Type B pancreatic cell (in vitro differentiated cells): ENCODE results near the gene DAPK2. TPM values are rescaled to one million over a fixed set of nuclear protein-coding genes. Genes with fewer than 3 reads are reported as not detected.

Experiments used
- DNase-seq: peaks from one replicate; pipeline ENCODE4 v3.0.0; 2021; ENCODE audit warnings: mixed read lengths; ENCODE audit not compliant: unreplicated experiment; ENCODE audit errors: extremely low spot score
- H3K27ac Mint-ChIP-seq: 2 replicates; pipeline ENCODE4 v1.8.0; 2021; ENCODE audit warnings: mild to moderate bottlenecking, mixed read lengths
- H3K27me3 Mint-ChIP-seq: 2 replicates; pipeline ENCODE4 v1.8.0; 2021; ENCODE audit warnings: mixed read lengths
- H3K36me3 Mint-ChIP-seq: 2 replicates; pipeline ENCODE4 v1.8.0; 2021; ENCODE audit warnings: mixed read lengths
- H3K4me1 Mint-ChIP-seq: one replicate; pipeline ENCODE4 v1.8.0; 2021; ENCODE audit warnings: mixed read lengths; ENCODE audit not compliant: unreplicated experiment
- H3K4me3 Mint-ChIP-seq: 2 replicates; pipeline ENCODE4 v1.8.0; 2021; ENCODE audit warnings: mild to moderate bottlenecking, mixed read lengths
- H3K9me3 Mint-ChIP-seq: 2 replicates; pipeline ENCODE4 v1.8.0; 2021; ENCODE audit warnings: mixed read lengths
- total RNA-seq: library from RNA; stranded (reverse); gene quantifications from 2 replicates; pipeline ENCODE4 v1.2.1, GENCODE V29; 2021; ENCODE audit warnings: low replicate concordance
- TF ChIP-seq, protein P1 (sequence below): fragments of 200-600 bp; sonication (generic); conservative IDR thresholded peaks from 2 replicates; pipeline ENCODE4 v1.5.0; 2021; ENCODE audit warnings: antibody characterized with exemption, mild to moderate bottlenecking

Gene DAPK2
- total RNA-seq, 1 donor from 2014 or later, result 5.0 TPM

DNA sequence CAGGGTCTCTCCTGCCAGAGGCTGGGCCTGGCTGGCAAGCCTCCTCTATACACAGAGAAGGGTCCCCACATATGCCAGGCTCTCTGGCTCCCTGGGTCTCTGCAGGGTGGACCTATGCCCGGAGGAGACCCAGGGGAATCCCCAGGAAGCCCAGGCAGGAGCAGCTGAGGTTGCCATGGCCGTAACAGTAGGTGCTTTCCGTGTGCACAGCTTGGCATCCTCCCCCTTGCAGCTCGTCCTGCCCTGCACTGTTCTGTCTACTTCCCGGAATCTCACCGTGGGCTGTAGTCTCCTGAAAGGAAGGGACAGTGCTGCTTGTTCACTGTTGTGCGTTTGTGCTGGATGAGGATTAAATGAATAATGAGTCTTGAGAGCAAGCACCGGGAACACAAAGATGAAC, 47.8 kb downstream of the DAPK2 start:
- H3K4me3 Mint-ChIP-seq, result no peak overlapping the region
- TF ChIP-seq, protein P1, sequence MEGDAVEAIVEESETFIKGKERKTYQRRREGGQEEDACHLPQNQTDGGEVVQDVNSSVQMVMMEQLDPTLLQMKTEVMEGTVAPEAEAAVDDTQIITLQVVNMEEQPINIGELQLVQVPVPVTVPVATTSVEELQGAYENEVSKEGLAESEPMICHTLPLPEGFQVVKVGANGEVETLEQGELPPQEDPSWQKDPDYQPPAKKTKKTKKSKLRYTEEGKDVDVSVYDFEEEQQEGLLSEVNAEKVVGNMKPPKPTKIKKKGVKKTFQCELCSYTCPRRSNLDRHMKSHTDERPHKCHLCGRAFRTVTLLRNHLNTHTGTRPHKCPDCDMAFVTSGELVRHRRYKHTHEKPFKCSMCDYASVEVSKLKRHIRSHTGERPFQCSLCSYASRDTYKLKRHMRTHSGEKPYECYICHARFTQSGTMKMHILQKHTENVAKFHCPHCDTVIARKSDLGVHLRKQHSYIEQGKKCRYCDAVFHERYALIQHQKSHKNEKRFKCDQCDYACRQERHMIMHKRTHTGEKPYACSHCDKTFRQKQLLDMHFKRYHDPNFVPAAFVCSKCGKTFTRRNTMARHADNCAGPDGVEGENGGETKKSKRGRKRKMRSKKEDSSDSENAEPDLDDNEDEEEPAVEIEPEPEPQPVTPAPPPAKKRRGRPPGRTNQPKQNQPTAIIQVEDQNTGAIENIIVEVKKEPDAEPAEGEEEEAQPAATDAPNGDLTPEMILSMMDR, result no peak
- no peak overlapping the region for H3K27ac Mint-ChIP-seq
- peaks cover 10% of the 10 kb centered on the region for H3K27me3 Mint-ChIP-seq
- peaks cover 34% of the 10 kb centered on the region for H3K4me1 Mint-ChIP-seq
- H3K9me3 Mint-ChIP-seq, result peaks cover 5% of the 10 kb centered on the region
- DNase-seq, result no peak
- H3K36me3 Mint-ChIP-seq, result no peaks in the 10 kb centered on the region

DNA sequence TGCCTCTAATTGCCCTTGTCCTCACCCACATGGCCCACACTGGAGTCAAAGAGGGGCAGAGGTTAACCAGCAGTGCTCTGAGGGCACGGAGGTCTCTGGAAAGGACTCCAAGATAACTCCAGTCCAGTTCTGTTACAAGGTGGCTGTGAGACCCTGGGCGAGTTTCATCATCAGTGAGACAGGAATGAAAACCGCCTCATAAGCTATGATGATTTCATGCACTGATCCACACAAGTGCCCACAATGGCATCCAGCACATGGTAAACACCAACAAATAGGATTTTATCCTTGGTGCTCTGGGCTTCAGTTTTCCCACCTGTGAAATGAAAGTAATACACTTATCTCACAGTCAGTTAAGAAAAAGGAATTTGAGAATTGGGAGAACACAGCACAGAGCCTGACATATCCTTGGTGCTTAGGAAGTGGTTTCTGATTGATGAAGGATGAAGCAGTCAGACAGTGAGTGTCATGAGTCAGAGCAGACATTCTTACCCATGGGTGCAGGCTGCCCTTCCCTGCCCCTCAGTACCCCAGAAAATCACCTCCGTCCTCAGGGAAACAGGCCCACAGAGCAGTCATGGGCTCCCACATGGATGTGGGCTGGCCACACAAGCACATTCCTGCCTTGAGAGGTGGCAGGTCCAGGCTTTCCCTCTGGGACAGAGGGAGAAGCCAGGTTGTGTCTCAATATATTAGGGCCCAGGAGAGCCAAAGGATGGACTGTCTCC, 48.4 kb downstream of the DAPK2 start:
- H3K27me3 Mint-ChIP-seq, result peaks cover 10% of the 10 kb centered on the region
- H3K27ac Mint-ChIP-seq, result no peak overlapping the region
- peaks cover 38% of the 10 kb centered on the region for H3K4me1 Mint-ChIP-seq
- H3K36me3 Mint-ChIP-seq, result no peaks in the 10 kb centered on the region
- no peak for DNase-seq
- TF ChIP-seq, protein P1, result no peak
- H3K4me3 Mint-ChIP-seq, result no peak overlapping the region
- peaks cover 5% of the 10 kb centered on the region for H3K9me3 Mint-ChIP-seq

DNA sequence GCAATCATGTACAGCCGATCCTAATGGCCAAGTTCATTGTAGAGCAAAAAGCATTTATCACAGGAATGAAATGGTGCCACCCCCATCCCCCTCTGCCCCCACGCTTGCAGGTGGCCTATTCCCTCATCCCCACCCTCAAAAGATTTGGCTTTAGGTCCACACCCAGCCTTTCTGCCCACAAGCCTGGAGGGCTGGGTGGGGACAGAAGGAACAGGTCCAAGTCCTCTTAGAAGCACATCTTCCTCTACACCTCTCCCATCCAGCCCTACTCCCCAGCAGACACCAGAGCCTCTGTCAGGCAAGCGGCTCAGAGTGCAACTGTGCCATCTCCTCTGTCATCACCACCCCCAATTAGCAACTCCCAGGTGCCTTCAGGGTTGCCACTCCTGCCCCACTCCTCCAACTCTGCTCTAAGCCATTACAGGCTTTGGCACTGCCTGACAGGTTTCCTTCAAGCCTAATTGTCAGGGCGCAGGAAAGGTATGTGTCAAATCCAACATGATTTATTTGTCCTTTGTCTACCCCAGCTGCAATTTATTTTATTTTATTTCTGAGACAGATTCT, 49.4 kb downstream of the DAPK2 start:
- peaks cover 10% of the 10 kb centered on the region for H3K27me3 Mint-ChIP-seq
- no peaks in the 10 kb centered on the region for H3K36me3 Mint-ChIP-seq
- no peak overlapping the region for H3K4me3 Mint-ChIP-seq
- H3K27ac Mint-ChIP-seq, result no peak overlapping the region
- H3K9me3 Mint-ChIP-seq, result peaks cover 5% of the 10 kb centered on the region
- TF ChIP-seq, protein P1, result no peak
- no peak for DNase-seq
- H3K4me1 Mint-ChIP-seq, result peaks cover 34% of the 10 kb centered on the region

DNA sequence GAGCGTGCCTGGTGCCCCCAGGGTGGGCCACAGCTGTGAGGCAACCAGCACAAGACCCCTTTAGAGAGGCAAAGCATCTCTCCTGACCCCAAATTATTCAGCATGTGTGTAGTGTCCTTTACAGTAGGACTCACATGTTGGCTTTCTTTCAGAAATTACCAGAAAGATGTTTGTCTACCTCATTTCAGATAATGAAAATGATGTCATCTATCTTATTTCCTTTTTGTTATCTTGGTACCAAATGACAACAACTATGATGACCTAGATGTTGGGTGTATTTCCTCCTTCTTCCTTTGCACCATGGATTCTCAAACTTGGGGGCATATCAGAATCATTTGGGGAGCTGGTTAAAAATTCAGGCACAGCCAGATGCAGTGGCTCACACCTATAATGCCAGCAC, 50.5 kb downstream of the DAPK2 start:
- peaks cover 4% of the 10 kb centered on the region for H3K27me3 Mint-ChIP-seq
- peaks cover 34% of the 10 kb centered on the region for H3K4me1 Mint-ChIP-seq
- no peaks in the 10 kb centered on the region for H3K9me3 Mint-ChIP-seq
- H3K27ac Mint-ChIP-seq, result no peak overlapping the region
- no peaks in the 10 kb centered on the region for H3K36me3 Mint-ChIP-seq
- DNase-seq, result no peak
- H3K4me3 Mint-ChIP-seq, result no peak overlapping the region
- TF ChIP-seq, protein P1, result no peak

DNA sequence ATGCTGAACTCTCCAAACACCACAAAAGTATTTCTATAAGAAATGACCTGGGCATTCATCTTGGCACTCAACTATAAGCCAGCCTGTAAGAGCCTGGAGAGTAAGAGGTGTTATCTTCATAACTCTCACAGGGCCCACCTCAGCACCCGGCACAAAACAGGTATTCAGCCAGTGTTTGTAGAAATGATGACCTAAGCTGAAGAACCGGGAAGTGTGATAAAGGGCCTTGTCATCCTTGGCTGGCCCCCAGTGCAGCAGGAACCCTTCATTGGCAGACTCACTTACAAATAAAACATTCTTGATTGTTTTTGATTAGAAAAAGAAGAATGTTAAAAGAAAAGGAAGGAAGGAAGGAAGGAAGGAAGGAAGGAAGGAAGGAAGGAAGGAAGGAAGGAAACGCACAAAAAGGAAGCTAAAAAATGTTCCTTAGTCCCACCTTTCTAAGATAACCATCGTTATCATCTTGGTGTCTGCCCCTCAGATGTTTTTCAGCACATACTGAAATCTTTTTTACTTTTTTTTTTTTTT, 52.1 kb downstream of the DAPK2 start:
- Mint-ChIP-seq H3K4me3 (no peak overlapping the region), H3K27me3 (no peaks in the 10 kb centered on the region), H3K36me3 (no peaks in the 10 kb centered on the region), H3K27ac (no peak overlapping the region), H3K4me1 (peaks cover 25% of the 10 kb centered on the region), H3K9me3 (no peaks in the 10 kb centered on the region)
- DNase-seq, result no peak
- TF ChIP-seq, protein P1, result no peak
